Gastrocnemius medialis (tissue), 4 donors: ENCODE results near the gene TMX4. TPM values are rescaled to one million over a fixed set of nuclear protein-coding genes. Genes with fewer than 3 reads are reported as not detected.
"Not testable (repeated sequence)": the region's sequence is repeated elsewhere in the genome, so short reads cannot be mapped to it uniquely, and the experiment has no call there.

ENCODE experiments used
- ATAC-seq, 2 donors: fragments of 150-250 bp; one replicate each; pipeline ENCODE4 v1.9.1; 2016
- DNase-seq, 2 donors: peaks; one replicate each; pipeline ENCODE4 v3.0.0-alpha.2; 2019
- H3K27ac ChIP-seq, 4 donors: fragments of 200-600 bp; sonication (generic); 1 replicate in 1 of 4; 2 replicates in 3 of 4; pipeline ENCODE4 v1.5.1; 2016 to 2018; ENCODE audit warnings: mild to moderate bottlenecking in 2 of 4, moderate library complexity in 1 of 4
- H3K27me3 ChIP-seq, 3 donors: fragments of 200-600 bp; sonication (generic) in 2 of 3; 1 replicate in 1 of 3; 2 replicates in 2 of 3; pipeline versions ENCODE4 v1.5.1 to v1.6.0; 2016 to 2019; ENCODE audit warnings: mild to moderate bottlenecking in 1 of 3, moderate library complexity in 1 of 3
- H3K36me3 ChIP-seq, 2 donors: fragments of 200-600 bp; sonication (generic) in 1 of 2; one replicate each; pipeline ENCODE4 v1.5.1; 2017 to 2018
- H3K4me1 ChIP-seq, 2 donors: fragments of 200-600 bp; sonication (generic) in 1 of 2; one replicate each; pipeline ENCODE4 v1.5.1; 2016 to 2017; ENCODE audit warnings: mild to moderate bottlenecking in 2 of 2
- H3K4me3 ChIP-seq, 4 donors: fragments of 200-600 bp; sonication (generic) in 3 of 4; 1 replicate in 1 of 4; 2 replicates in 3 of 4; pipeline ENCODE4 v1.5.1; 2016 to 2019; ENCODE audit warnings: mild to moderate bottlenecking in 2 of 4
- H3K9me3 ChIP-seq, 3 donors: fragments of 200-600 bp; sonication (generic) in 2 of 3; 1 replicate in 1 of 3; 2 replicates in 2 of 3; pipeline ENCODE4 v1.5.1; 2016 to 2019
- CTCF ChIP-seq, 5 experiments: fragments of 450-650 bp in 3 of 5; fragments of 200-600 bp in 2 of 5; sonication (generic) in 2 of 5; IDR thresholded peaks in 4 of 5; conservative IDR thresholded peaks in 1 of 5; 1 replicate in 4 of 5; 2 replicates in 1 of 5; pipeline ENCODE4 v1.5.1; 2016 to 2019; ENCODE audit warnings: antibody characterized with exemption in 5 of 5, mild to moderate bottlenecking in 3 of 5, moderate library complexity in 3 of 5
- POLR2A ChIP-seq, 2 donors: fragments of 450-650 bp; IDR thresholded peaks; one replicate each; pipeline ENCODE4 v1.6.1; 2017; ENCODE audit warnings: antibody characterized with exemption in 2 of 2, mild to moderate bottlenecking in 2 of 2, moderate library complexity in 2 of 2
- in situ Hi-C, 4 donors: fragments of 200-750 bp; cut with MboI; loops; one replicate each; pipeline versions ENCODE4 v1.15.0 to v1.8.0; 2017; ENCODE audit warnings: low sequenced_read_pairs in 4 of 4
- intact Hi-C: fragments of 100-400 bp; cut with DNase I; formaldehyde crosslinking; loops from one replicate; pipeline ENCODE4 v1.15.1; 2023; ENCODE audit warnings: low total_unique reads
- total RNA-seq, 4 donors: library from RNA; depleted of rRNA; stranded (reverse); fragments of >200 nt; gene quantifications; one replicate each; pipeline versions ENCODE4 v1.1.0 to v1.2.3, GENCODE V29; 2016

TMX4 gene
- total RNA-seq, 4 donors from 2014 or later, result 43.6 to 65.3 (median 55.0) TPM

- Histone ChIP-seq H3K4me3 (no peak overlapping the region), H3K27me3 (no peaks in the 10 kb centered on the region), H3K27ac (no peak overlapping the region), H3K4me1 (no peaks in the 10 kb centered on the region), H3K9me3 (no peaks in the 10 kb centered on the region), H3K36me3 (no peaks in the 10 kb centered on the region)
- DNase-seq (no peak), ATAC-seq (no peak)
- intact Hi-C loops, result no loop called here
- no peak for TF ChIP-seq POLR2A (IDR thresholded peaks at IDR 0.05)
- no peak for TF ChIP-seq CTCF (IDR thresholded peaks at IDR 0.05 in 4 of 5, conservative IDR thresholded peaks at IDR 0.05 in 1 of 5)
- in situ Hi-C loops, result no loop called here
Measured at GRCh38 chr20:7966176-7966575, 53.4 kb downstream of the TMX4 start.

GRCh38 chr20:7959484-7959883, 60.1 kb downstream of the TMX4 start:
- Histone ChIP-seq H3K4me3 (no peak overlapping the region), H3K4me1 (no peaks in the 10 kb centered on the region), H3K27ac (no peak overlapping the region), H3K9me3 (no peaks in the 10 kb centered on the region), H3K36me3 (no peaks in the 10 kb centered on the region), H3K27me3 (no peaks in the 10 kb centered on the region)
- intact Hi-C loops (no loop called here), in situ Hi-C loops (no loop called here)
- TF ChIP-seq CTCF (IDR thresholded peaks at IDR 0.05 in 4 of 5, conservative IDR thresholded peaks at IDR 0.05 in 1 of 5), result no peak
- TF ChIP-seq POLR2A (IDR thresholded peaks at IDR 0.05), result no peak
- DNase-seq, result no peak
- ATAC-seq, result no peak

- in situ Hi-C loops, result not testable (repeated sequence)
Measured at GRCh38 chr20:7956561-7956960, 63.0 kb downstream of the TMX4 start.

GRCh38 chr20:7950387-7950786, 69.2 kb downstream of the TMX4 start:
- H3K9me3 ChIP-seq, result peaks cover 0 to 6% (median 0%) of the 10 kb centered on the region in 3 donors
- no peaks in the 10 kb centered on the region for H3K27me3 ChIP-seq
- no peak overlapping the region for H3K27ac ChIP-seq
- intact Hi-C loops (no loop called here), in situ Hi-C loops (no loop called here)
- H3K4me1 ChIP-seq, result no peaks in the 10 kb centered on the region
- DNase-seq (no peak), ATAC-seq (no peak)
- no peaks in the 10 kb centered on the region for H3K36me3 ChIP-seq
- H3K4me3 ChIP-seq, result no peak overlapping the region
- TF ChIP-seq CTCF (IDR thresholded peaks at IDR 0.05 in 4 of 5, conservative IDR thresholded peaks at IDR 0.05 in 1 of 5) (no peak), POLR2A (IDR thresholded peaks at IDR 0.05) (no peak)

More at GRCh38 chr20:7956561-7956960, 63.0 kb downstream of the TMX4 start:
- H3K27ac ChIP-seq, intact Hi-C loops, H3K4me3 ChIP-seq, DNase-seq, H3K27me3 ChIP-seq, H3K36me3 ChIP-seq, H3K4me1 ChIP-seq, H3K9me3 ChIP-seq, ATAC-seq: not testable (repeated sequence)

- ATAC-seq (no peak), DNase-seq (no peak)
- in situ Hi-C loops, result no loop called here
- Histone ChIP-seq H3K4me1 (no peaks in the 10 kb centered on the region), H3K4me3 (no peak overlapping the region), H3K27ac (no peak overlapping the region), H3K9me3 (peaks cover 0 to 6% (median 0%) of the 10 kb centered on the region in 3 donors), H3K27me3 (no peaks in the 10 kb centered on the region), H3K36me3 (no peaks in the 10 kb centered on the region)
- TF ChIP-seq POLR2A (IDR thresholded peaks at IDR 0.05) (no peak), CTCF (IDR thresholded peaks at IDR 0.05 in 4 of 5, conservative IDR thresholded peaks at IDR 0.05 in 1 of 5) (no peak)
- intact Hi-C loops, result no loop called here
Measured at GRCh38 chr20:7943891-7944290, 75.7 kb downstream of the TMX4 start.
